Measurements from ENCODE around the gene AHSA1. TPM values are rescaled to one million over a fixed set of nuclear protein-coding genes. Genes with fewer than 3 reads are reported as not detected.

AHSA1 gene
- total RNA-seq, 1 experiment from 2014 or later, result 200 TPM

DNA sequence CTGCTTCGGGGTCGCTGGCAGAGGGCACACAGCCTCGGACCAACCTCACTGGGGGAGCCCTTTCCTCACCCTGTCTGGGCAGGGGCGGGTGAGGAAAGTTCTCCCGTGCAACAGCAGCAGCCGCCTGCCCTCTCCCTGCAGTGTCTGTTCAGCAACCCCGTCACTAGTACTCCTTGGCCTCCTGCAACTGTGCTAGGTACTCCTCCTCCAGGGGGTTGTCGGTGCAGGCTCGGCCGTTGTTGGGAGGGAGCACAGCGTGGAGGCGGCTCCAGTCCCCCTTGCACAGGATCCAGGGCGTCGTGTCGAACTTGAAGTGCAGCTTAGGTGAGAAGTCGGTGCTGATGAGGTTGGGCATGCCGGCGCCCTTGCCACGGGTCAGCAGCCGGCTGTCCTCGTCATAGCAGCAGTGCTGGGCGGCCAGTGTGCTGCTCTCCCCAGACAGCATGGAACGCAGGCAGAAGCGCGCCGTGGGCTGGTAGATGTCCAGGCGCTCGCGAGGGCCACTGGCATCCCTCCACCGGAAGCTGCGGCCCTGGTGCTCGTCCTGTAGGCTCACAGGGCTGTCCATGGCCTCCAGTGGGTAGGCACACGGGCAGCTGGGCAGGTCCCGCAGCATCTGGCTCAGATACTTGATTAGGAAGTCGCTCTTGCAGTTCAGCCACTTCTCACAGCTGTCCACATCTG, 17.7 kb downstream of the AHSA1 start:
- H3K4me3 ChIP-seq (ENCODE audit: low read length), result no peak overlapping the region
- H2AFZ ChIP-seq (ENCODE audit: low read length), result no peak overlapping the region
- H3K9ac ChIP-seq (ENCODE audit: low read length), result no peak overlapping the region
- no peak overlapping the region for H3K4me2 ChIP-seq (ENCODE audit: low read depth, low read length, poor library complexity, severe bottlenecking)
- H3K79me2 ChIP-seq (ENCODE audit: low read length), result no peaks in the 10 kb centered on the region
- H3K9me2 ChIP-seq (replicated peaks; ENCODE audit: insufficient read depth, low read length), result no peaks in the 10 kb centered on the region
- no peaks in the 10 kb centered on the region for H4K20me1 ChIP-seq (ENCODE audit: insufficient read depth, low read depth, low read length)
- H3K27ac ChIP-seq (ENCODE audit: low read length), result no peak overlapping the region
- no peaks in the 10 kb centered on the region for H3K36me3 ChIP-seq (ENCODE audit: insufficient read depth, low read length)
- H3K4me1 ChIP-seq (ENCODE audit: low read length), result no peaks in the 10 kb centered on the region
- no peak for DNase-seq
- no peaks in the 10 kb centered on the region for H3K9me3 ChIP-seq (ENCODE audit: low read length)
- no peaks in the 10 kb centered on the region for H3K27me3 ChIP-seq (ENCODE audit: low read length)

GRCh38 chr14:77478029-77478428, 20.1 kb downstream of the AHSA1 start:
- H3K27me3 ChIP-seq (ENCODE audit: low read length), result no peaks in the 10 kb centered on the region
- no peaks in the 10 kb centered on the region for H3K4me1 ChIP-seq (ENCODE audit: low read length)
- no peaks in the 10 kb centered on the region for H3K36me3 ChIP-seq (ENCODE audit: insufficient read depth, low read length)
- no peak overlapping the region for H2AFZ ChIP-seq (ENCODE audit: low read length)
- no peaks in the 10 kb centered on the region for H3K9me2 ChIP-seq (replicated peaks; ENCODE audit: insufficient read depth, low read length)
- DNase-seq, result no peak
- no peak overlapping the region for H3K4me2 ChIP-seq (ENCODE audit: low read depth, low read length, poor library complexity, severe bottlenecking)
- H3K4me3 ChIP-seq (ENCODE audit: low read length), result no peak overlapping the region
- no peaks in the 10 kb centered on the region for H4K20me1 ChIP-seq (ENCODE audit: insufficient read depth, low read depth, low read length)
- no peak overlapping the region for H3K9ac ChIP-seq (ENCODE audit: low read length)
- H3K9me3 ChIP-seq (ENCODE audit: low read length), result no peaks in the 10 kb centered on the region
- no peaks in the 10 kb centered on the region for H3K79me2 ChIP-seq (ENCODE audit: low read length)
- H3K27ac ChIP-seq (ENCODE audit: low read length), result no peak overlapping the region

- DNase-seq, result peak; percentile 56
- Histone ChIP-seq H3K79me2 (ENCODE audit: low read length) (no peaks in the 10 kb centered on the region), H3K4me3 (ENCODE audit: low read length) (no peak overlapping the region), H3K27ac (ENCODE audit: low read length) (no peak overlapping the region), H4K20me1 (ENCODE audit: insufficient read depth, low read depth, low read length) (no peaks in the 10 kb centered on the region), H3K4me1 (ENCODE audit: low read length) (no peaks in the 10 kb centered on the region), H3K4me2 (ENCODE audit: low read depth, low read length, poor library complexity, severe bottlenecking) (no peak overlapping the region), H2AFZ (ENCODE audit: low read length) (no peak overlapping the region), H3K9ac (ENCODE audit: low read length) (no peak overlapping the region), H3K27me3 (ENCODE audit: low read length) (no peaks in the 10 kb centered on the region), H3K36me3 (ENCODE audit: insufficient read depth, low read length) (no peaks in the 10 kb centered on the region), H3K9me3 (ENCODE audit: low read length) (no peaks in the 10 kb centered on the region), H3K9me2 (replicated peaks; ENCODE audit: insufficient read depth, low read length) (no peaks in the 10 kb centered on the region)
Measured at GRCh38 chr14:77478796-77479195, 20.9 kb downstream of the AHSA1 start.

DNA sequence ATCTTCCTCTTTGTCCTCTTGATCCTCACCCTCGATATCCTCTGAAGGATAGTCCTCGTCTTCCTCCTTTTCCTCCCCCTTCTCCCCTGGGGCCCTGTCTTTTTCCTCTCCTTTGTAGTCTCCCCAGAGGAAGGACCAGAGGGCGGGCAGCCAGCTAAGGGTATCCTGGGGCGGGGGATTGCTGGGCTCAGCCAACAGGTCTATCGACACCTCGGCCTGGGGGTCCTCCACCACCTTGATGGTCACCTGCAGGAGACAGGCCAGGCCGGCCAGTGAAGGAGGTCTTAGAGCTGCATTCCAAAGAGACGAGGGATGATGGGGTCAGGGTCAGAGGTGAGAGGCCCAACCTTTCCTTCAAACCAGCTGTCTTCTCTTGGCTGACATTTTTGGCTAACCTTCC, 24.5 kb downstream of the AHSA1 start:
- no peaks in the 10 kb centered on the region for H3K79me2 ChIP-seq (ENCODE audit: low read length)

GRCh38 chr14:77485256-77485655, 27.4 kb downstream of the AHSA1 start:
- Histone ChIP-seq H3K4me2 (ENCODE audit: low read depth, low read length, poor library complexity, severe bottlenecking) (no peak overlapping the region), H3K9ac (ENCODE audit: low read length) (no peak overlapping the region), H2AFZ (ENCODE audit: low read length) (no peak overlapping the region)

More for the DNA sequence above, 24.5 kb downstream of the AHSA1 start:
- H3K36me3 ChIP-seq (ENCODE audit: insufficient read depth, low read length), result no peaks in the 10 kb centered on the region
- no peaks in the 10 kb centered on the region for H3K27me3 ChIP-seq (ENCODE audit: low read length)
- no peak for DNase-seq
- no peak overlapping the region for H3K9ac ChIP-seq (ENCODE audit: low read length)
- no peaks in the 10 kb centered on the region for H3K4me1 ChIP-seq (ENCODE audit: low read length)
- no peak overlapping the region for H3K27ac ChIP-seq (ENCODE audit: low read length)
- H4K20me1 ChIP-seq (ENCODE audit: insufficient read depth, low read depth, low read length), result no peaks in the 10 kb centered on the region
- no peaks in the 10 kb centered on the region for H3K9me2 ChIP-seq (replicated peaks; ENCODE audit: insufficient read depth, low read length)
- no peak overlapping the region for H2AFZ ChIP-seq (ENCODE audit: low read length)
- no peak overlapping the region for H3K4me2 ChIP-seq (ENCODE audit: low read depth, low read length, poor library complexity, severe bottlenecking)
- no peak overlapping the region for H3K4me3 ChIP-seq (ENCODE audit: low read length)
- no peaks in the 10 kb centered on the region for H3K9me3 ChIP-seq (ENCODE audit: low read length)

GRCh38 chr14:77485901-77486678, 28.2 kb downstream of the AHSA1 start:
- Histone ChIP-seq H2AFZ (ENCODE audit: low read length) (no peak overlapping the region), H3K36me3 (ENCODE audit: insufficient read depth, low read length) (no peaks in the 10 kb centered on the region), H3K9me2 (replicated peaks; ENCODE audit: insufficient read depth, low read length) (no peaks in the 10 kb centered on the region), H3K9ac (ENCODE audit: low read length) (no peak overlapping the region), H4K20me1 (ENCODE audit: insufficient read depth, low read depth, low read length) (no peaks in the 10 kb centered on the region), H3K27me3 (ENCODE audit: low read length) (no peaks in the 10 kb centered on the region), H3K4me3 (ENCODE audit: low read length) (no peak overlapping the region), H3K4me1 (ENCODE audit: low read length) (no peaks in the 10 kb centered on the region), H3K79me2 (ENCODE audit: low read length) (no peaks in the 10 kb centered on the region), H3K27ac (ENCODE audit: low read length) (no peak overlapping the region), H3K4me2 (ENCODE audit: low read depth, low read length, poor library complexity, severe bottlenecking) (no peak overlapping the region), H3K9me3 (ENCODE audit: low read length) (no peaks in the 10 kb centered on the region)
- no peak for DNase-seq

More at GRCh38 chr14:77485256-77485655, 27.4 kb downstream of the AHSA1 start:
- H3K9me3 ChIP-seq (ENCODE audit: low read length), result no peaks in the 10 kb centered on the region
- no peaks in the 10 kb centered on the region for H3K9me2 ChIP-seq (replicated peaks; ENCODE audit: insufficient read depth, low read length)
- no peaks in the 10 kb centered on the region for H4K20me1 ChIP-seq (ENCODE audit: insufficient read depth, low read depth, low read length)
- H3K36me3 ChIP-seq (ENCODE audit: insufficient read depth, low read length), result no peaks in the 10 kb centered on the region
- DNase-seq, result no peak
- H3K4me3 ChIP-seq (ENCODE audit: low read length), result no peak overlapping the region
- no peak overlapping the region for H3K27ac ChIP-seq (ENCODE audit: low read length)
- no peaks in the 10 kb centered on the region for H3K4me1 ChIP-seq (ENCODE audit: low read length)
- H3K27me3 ChIP-seq (ENCODE audit: low read length), result no peaks in the 10 kb centered on the region
- H3K79me2 ChIP-seq (ENCODE audit: low read length), result no peaks in the 10 kb centered on the region

DNA sequence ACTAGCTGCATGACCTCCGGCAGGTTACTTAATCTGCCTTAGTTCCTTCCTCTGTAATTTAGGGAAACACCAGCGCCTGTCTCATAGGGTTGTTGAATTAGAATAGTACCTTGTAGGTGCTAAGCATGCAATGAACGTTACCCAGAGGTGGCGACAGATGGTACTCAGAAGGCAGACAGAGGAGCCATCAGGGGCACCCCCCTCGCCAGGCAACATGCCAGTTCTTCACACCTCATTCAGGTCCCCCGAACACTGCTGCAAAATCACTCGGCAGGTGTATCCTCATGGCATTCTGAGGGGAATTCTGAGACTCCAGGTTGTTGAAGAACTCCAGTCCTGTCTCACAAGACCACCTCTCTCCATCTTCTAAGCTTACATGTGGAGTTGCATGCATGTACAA, 30.7 kb downstream of the AHSA1 start:
- Histone ChIP-seq H3K9ac (ENCODE audit: low read length) (no peak overlapping the region), H2AFZ (ENCODE audit: low read length) (no peak overlapping the region), H3K4me1 (ENCODE audit: low read length) (no peaks in the 10 kb centered on the region), H3K36me3 (ENCODE audit: insufficient read depth, low read length) (no peaks in the 10 kb centered on the region), H3K27me3 (ENCODE audit: low read length) (no peaks in the 10 kb centered on the region), H3K9me2 (replicated peaks; ENCODE audit: insufficient read depth, low read length) (no peaks in the 10 kb centered on the region), H3K27ac (ENCODE audit: low read length) (no peak overlapping the region), H3K4me2 (ENCODE audit: low read depth, low read length, poor library complexity, severe bottlenecking) (no peak overlapping the region), H3K9me3 (ENCODE audit: low read length) (no peaks in the 10 kb centered on the region), H3K4me3 (ENCODE audit: low read length) (no peak overlapping the region), H3K79me2 (ENCODE audit: low read length) (no peaks in the 10 kb centered on the region), H4K20me1 (ENCODE audit: insufficient read depth, low read depth, low read length) (no peaks in the 10 kb centered on the region)
- DNase-seq, result no peak

GRCh38 chr14:77489041-77489440, 31.1 kb downstream of the AHSA1 start:
- Histone ChIP-seq H3K4me3 (ENCODE audit: low read length) (no peak overlapping the region), H3K27ac (ENCODE audit: low read length) (no peak overlapping the region), H3K9me2 (replicated peaks; ENCODE audit: insufficient read depth, low read length) (no peaks in the 10 kb centered on the region), H3K36me3 (ENCODE audit: insufficient read depth, low read length) (no peaks in the 10 kb centered on the region), H2AFZ (ENCODE audit: low read length) (no peak overlapping the region), H3K4me1 (ENCODE audit: low read length) (no peaks in the 10 kb centered on the region), H3K79me2 (ENCODE audit: low read length) (no peaks in the 10 kb centered on the region), H4K20me1 (ENCODE audit: insufficient read depth, low read depth, low read length) (no peaks in the 10 kb centered on the region), H3K4me2 (ENCODE audit: low read depth, low read length, poor library complexity, severe bottlenecking) (no peak overlapping the region), H3K9me3 (ENCODE audit: low read length) (no peaks in the 10 kb centered on the region), H3K27me3 (ENCODE audit: low read length) (no peaks in the 10 kb centered on the region), H3K9ac (ENCODE audit: low read length) (no peak overlapping the region)
- DNase-seq, result no peak
